GM15510 (cell line): Measurements from ENCODE around the gene LAIR2.

ENCODE experiments used
- POLR2A ChIP-seq: IDR thresholded peaks from 3 replicates; pipeline ENCODE4 v1.6.1; 2011; ENCODE audit warnings: borderline replicate concordance; ENCODE audit not compliant: insufficient read length; ENCODE audit errors: extremely low read depth

Gene LAIR2, protein sequence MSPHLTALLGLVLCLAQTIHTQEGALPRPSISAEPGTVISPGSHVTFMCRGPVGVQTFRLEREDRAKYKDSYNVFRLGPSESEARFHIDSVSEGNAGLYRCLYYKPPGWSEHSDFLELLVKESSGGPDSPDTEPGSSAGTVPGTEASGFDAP

DNA sequence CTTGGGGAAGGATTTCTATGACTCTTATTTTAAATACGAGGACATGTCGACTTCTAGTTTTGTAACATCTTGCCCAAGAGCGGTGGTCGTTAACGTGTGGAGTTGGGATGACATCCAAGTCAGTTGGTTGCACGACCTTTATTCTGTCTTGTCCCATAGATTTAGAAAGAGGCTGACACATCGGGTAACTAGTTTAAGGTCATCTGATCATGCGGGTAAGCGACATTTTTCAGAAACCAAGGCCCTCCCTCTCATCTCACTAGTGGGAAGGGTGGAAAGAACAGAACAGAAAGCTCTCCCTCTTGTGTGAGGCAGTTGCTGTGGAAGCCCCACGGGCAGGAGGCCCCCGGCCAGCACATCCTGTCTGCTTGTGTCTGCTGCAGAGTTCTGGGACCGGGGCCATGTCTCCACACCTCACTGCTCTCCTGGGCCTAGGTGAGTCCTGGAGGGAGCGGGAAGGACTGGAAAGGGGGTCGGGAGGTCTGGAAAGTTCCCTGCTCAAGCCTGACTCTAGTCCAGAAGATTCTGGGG lies at the start of gene LAIR2:
Gene LAIR2, plus strand, starts transcription at position 314 of the 531 bp plus-strand sequence. Its CDS starts 88 bp downstream, at position 402.
- TF ChIP-seq POLR2A: no peak

DNA sequence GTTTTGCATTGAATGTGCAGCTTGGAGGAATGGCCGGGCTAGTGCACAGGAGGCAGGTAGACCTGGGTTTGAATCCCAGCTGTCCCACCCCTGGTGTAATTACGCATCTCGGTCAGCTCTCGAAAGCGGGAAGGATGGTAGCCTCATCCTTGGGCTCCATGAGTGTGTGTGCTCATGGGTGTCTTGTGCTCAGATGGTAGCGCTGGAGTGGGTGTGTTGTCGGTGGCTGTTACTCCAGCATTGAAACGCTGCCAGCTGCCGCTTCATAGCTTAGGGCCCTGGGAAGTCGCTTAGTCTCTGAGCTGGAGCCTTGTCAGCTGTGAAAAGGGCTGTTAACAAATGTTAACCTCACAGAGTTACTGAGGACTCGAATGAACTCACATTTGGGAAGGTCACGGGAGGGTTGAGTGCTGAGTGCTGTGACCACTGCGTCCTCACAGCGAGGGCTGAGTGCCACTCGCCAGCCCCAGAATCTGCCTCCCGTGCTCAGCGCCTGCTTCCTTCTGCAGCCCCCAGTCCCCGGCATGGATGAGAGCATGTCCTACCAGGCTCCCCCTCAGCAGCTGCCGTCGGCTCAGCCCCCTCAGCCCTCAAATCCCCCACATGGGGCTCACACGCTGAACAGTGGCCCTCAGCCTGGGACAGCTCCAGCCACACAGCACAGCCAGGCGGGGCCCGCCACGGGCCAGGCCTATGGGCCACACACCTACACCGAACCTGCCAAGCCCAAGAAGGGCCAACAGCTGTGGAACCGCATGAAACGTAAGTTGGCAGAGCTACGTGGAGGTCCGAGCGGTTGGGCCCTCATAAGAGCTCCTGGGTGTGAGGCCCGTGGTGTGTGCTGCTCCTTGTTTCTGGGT lies 48.5 kb upstream of the LAIR2 start:
- no peak for TF ChIP-seq POLR2A

DNA sequence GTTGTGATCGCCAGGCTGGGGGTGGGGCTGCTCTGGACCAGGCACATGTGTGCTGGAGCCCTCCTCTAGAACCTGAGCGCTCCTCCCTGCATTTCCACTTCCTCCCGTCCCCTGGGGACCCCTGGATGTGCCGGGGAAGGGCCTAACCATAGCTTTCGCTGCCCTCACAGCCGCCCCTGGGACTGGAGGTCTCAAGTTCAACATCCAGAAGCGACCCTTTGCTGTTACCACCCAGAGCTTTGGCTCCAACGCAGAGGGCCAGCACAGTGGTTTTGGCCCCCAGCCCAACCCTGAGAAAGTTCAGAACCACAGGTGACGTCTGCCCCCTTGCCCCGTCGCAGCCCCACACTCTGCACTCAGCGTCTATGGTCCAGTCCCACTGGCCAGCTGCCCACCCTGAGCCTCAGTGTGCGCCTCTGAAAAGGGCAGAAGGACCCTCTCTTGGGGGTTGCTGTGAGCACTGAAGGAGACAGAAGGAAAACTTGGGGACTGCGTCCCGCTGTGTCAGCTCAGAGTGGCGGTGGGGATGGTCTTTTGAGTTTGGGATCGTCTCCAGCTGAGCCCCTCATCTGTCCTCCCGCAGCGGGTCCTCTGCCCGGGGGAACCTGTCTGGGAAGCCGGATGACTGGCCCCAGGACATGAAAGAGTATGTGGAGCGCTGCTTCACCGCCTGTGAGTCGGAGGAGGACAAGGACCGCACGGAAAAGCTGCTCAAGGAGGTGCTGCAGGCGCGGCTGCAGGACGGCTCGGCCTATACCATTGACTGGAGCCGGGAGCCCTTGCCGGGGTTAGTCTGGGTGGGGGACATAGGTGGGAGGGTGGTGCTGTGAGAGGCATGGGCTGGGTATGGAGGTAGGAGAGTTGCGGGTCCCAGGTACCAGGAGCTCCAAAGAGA lies 47.6 kb upstream of the LAIR2 start:
- no peak for TF ChIP-seq POLR2A

DNA sequence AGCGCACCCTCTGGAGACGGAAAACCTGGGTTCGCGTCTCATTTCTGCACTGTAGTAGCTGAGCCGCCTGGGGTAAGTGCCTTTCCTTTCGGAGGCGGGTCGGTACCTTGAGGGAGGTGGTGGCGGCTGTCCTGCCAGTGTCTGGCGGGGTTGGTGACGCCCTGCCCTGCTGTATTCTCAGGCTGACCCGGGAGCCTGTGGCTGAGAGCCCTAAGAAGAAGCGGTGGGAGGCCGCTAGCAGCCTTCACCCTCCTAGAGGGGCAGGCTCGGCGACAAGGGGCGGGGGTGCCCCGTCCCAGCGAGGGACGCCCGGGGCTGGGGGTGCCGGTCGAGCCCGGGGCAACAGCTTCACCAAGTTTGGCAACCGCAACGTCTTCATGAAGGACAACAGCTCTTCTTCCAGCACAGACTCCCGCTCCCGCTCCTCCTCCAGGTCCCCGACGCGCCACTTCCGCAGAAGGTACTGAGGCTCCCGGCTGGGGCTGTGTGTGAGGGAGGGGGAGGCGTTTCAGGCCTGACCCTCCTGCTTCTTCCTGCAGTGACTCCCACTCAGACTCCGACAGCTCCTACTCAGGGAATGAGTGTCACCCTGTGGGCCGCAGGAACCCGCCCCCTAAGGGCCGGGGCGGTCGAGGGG lies 46.7 kb upstream of the LAIR2 start:
- TF ChIP-seq POLR2A: no peak

DNA sequence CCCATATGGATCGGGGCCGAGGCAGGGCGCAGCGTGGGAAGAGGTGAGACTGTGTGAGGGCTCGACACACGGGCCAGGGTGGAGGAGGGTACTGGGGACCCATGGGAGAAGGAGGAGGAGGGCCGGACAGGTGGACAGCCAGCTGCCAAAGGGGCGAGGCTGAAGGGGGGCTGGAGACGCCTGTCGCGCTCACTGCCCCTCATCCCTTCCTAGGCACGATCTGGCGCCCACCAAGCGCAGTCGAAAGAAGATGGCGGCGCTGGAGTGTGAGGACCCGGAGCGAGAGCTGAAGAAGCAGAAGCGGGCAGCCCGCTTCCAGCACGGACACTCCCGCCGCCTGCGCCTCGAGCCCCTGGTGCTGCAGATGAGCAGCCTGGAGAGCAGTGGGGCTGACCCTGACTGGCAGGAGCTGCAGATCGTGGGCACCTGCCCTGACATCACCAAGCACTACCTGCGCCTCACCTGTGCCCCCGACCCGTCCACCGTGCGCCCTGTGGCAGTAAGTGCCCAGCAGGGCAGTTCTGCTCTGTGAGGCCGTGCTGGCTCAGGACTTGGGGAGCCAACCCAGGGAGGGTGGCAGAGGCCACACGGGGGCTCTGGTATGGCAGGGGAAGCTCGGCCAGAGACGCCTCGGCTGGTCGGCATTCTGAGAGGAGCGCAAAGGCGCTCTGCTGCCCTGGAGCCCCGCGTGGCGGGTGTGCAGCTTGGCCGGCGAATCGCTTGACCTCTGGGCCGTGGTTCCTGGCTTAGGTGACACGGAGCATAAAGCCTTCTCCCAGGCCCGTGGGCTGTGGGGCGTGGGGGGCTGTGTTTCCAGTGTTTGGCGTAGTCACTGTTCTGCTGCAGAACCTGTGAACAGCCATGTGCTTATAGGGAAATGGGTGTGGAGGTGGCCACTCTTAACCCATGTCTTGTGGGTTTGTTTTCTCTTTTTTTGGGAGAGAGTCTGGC lies 45.9 kb upstream of the LAIR2 start:
- no peak for TF ChIP-seq POLR2A

DNA sequence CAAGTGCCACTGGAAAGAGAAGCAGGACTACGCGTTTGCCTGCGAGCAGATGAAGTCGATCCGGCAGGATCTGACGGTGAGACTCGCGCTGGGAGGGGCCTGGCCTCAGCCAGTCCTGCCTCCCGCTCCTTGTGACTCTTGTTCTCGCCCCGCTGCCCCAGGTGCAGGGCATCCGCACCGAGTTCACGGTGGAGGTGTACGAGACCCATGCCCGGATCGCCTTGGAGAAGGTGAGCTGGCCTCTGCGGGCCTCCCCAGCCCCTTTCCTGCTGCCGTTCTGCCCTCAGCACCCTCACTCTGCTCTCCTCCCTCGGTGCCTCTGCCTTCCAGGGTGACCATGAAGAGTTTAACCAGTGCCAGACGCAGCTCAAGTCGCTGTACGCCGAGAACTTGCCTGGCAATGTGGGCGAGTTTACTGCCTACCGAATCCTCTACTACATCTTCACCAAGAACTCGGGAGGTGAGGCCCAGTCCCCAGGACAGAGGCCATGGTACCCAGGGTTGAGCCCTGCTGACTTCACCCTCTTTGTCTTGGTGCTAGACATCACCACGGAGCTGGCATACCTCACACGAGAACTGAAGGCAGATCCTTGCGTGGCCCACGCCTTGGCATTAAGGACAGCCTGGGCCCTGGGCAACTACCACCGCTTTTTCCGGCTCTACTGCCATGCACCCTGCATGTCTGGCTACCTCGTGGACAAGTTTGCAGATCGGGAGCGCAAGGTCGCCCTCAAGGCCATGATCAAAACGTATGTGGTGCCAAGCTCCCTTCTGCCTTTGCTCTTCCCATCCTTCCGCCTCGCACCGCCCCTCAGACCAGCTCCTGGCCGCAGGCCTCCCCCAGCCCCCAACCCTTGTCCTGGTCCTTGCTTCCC lies 44.6 kb upstream of the LAIR2 start:
- no peak for TF ChIP-seq POLR2A

DNA sequence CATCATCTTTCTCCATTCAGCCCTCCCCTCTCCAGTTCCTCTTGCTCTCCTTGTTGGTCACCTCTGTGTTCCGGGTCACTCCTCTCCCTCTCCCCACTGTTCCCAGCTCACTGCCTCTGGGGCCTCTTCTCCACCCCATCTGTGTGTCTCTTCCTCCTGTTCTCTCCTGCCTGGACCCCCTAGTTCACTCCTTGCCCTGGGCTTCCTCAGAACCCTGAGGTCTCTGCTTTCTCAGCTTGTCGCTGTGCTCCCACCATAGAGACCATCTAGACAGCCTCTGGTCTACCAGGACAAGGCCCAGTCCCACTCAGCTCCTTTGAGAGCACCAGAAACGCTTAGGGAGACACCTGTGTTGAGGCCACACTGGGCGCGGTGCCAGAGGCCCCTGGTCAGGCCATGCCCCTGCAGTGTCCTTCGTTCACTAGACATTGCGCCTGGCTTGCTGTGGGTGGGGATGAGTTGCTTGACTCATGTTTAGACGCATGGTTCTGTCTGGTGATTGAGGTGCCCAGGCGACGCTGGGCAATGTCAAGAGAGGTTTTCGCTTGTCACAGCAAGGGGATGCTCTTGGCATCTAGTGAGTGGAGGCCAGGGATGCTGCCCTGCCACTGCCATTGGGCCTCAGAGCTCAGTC lies 43.9 kb upstream of the LAIR2 start:
- TF ChIP-seq POLR2A: no peak

DNA sequence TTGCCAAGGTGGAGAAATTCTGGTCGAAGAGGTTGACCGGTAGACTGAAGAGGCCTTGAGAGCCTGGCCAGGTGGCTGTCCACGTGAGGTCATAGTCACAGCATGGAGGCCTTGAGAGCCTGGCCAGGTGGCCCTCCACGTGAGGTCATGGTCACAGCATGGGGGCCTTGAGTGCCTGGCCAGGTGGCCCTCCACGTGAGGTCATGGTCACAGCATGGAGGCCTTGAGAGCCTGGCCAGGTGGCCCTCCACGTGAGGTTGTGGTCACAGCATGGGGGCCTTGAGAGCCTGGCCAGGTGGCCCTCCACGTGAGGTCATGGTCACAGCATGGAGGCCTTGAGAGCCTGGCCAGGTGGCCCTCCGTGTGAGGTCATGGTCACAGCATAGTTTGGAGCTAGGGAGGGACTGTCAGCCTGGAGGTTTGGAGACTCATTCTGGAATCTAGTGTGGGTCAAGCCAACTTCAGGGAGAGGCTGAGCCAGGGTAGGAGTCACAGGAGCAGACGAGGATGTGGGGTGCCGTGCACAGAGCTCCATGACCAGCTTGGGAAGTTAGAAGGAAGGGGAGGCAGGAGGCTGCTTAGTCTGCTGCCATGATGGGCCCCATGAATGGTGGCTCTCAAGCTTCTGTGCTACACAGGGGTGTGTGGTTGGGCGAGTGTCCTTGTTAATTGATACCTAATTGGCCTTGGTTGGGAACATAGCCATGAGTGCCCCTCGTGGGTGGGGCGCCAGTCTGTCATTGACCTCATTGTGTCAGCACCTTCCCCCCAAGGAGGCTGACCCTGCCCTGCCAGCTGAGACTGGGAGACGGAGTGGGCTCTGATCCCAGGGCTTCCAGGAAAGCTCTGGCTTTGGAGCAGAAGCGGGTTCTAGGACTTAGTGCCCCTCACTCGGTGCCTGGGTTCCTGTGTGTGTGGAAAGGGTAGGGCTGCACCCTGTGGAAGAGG lies 43.1 kb upstream of the LAIR2 start:
- no peak for TF ChIP-seq POLR2A

DNA sequence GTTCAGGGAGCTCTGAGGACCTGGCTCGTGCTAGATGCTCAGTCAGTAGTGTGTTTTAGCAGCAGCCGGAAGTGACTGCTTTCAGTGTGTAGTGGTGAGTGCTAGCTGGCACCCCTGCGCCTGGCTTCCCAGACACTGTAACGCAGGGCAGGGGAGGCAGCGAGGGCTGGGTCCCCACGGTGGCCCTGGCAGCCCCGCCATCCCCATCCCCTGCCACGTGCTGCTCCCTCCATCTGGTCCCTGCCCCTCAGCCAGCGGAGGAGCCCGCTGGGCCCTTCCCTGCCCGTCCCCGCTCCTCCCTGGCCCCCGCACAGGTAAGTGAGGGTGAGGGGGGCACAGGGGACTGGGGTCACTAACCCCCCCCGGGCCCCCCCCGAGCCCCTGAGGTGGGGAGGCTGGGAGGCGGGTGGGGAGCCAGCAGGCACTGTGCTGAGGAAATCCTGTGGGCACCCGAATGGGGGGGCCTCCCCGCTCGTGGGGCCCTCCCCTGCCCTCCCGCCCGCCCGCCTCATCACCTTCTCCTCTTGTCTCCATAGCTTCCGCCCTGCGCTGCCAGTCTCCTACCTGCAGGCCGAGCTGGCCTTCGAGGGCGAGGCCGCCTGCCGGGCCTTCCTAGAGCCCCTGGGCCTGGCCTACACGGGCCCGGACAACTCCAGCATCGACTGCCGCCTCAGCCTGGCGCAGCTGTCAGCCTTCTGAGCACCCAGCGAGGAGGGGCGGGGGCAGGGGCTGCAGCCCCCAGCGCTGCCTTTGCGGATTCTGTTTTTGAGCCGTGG lies 42.2 kb upstream of the LAIR2 start:
- no peak for TF ChIP-seq POLR2A

DNA sequence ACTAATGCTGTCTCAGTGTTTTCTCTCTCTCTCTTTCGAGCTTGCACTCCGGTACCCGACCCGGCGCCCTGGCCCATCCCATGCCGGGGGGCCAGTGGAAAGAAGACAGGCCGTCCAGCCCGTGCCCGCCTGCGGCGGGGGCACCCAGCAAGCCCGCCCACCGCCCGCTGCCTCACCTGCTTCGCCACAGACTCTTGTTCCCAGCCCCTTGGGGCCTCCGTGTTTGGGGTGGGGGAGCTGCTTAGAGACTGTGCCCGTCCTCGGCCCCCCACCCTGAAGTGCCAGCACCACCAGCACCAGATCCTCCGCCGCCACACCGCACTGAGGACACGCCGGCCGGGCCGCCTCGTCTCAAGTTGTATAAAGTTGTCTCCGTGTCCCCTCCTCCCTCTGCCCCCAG lies 41.4 kb upstream of the LAIR2 start:
- no peak for TF ChIP-seq POLR2A
